Measurements from ENCODE around the gene ARHGAP40.

ARHGAP40 gene

GRCh38 chr20:38657390-38657789, 55.8 kb downstream of the ARHGAP40 start:
- DNase-seq, result no peak

DNA sequence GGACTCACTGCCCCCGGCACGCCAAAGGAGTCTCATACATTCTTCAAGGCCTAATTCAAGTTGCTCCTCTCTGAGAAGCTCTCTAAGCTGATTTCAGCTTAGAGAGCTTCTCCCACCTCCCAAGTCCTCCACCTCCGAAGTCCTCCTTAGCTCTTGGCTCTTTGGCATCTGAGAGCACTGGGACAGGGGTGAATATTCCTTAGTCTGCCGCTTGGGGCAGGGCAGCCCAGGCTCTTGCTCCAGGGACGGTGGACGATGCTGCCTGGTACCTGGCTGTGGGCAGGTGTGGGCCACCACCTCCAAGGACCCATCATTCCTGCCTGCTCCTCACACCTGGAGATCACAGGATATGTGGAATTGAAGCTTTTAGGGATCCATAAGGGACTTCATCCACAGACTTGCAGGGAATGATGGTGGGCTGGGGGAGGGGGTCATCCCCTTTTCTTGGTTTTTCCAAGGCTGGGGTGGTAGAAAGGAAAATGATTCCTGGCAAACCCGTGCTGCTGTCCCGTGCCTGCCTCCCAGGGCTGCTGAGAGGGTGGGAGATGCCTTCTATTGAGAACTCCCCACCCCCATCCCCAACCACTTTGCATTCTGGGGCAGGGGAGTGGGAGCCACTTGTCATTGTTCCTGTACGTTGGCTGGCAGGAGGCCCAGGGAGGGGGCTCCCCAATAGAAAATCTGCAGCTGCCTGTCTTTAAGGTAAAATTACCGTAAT, 57.4 kb downstream of the ARHGAP40 start:
- DNase-seq, result peak; percentile 12

DNA sequence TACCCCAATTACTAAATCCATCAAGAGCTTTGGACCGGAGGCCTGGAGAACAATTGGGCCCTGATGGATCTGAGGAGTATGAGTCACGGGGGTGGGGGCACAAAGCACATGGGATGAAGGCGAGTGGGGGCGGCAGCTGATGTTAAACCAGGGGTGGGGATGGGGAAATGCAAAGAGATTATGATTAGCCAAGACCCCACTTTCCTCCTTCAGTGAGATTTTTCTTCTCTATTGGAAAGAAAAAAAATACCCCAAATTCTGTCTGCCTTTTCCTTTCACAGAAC, 57.9 kb downstream of the ARHGAP40 start:
- DNase-seq, result no peak

- DNase-seq, result no peak
Observed at GRCh38 chr20:38660429-38660828, 58.8 kb downstream of the ARHGAP40 start.

DNA sequence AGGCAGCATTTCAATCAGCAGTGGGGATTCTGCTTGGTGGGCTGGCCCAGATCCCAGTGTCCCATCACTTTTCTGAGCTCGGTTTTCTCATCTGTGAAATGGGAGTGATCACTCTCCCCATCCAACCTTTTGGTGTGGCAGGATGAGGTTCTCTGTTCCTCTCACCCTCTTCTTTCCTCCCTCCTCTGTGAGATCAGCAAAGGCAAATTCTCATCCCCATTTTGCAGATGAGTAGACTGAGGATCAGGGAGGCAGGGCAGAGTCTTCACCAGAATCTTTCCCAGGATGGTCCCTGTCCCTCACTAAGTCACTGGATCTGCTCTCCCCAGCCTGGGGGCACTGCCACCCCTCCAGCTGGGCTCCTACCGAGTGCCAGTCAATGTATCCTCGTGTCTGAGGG, 62.1 kb downstream of the ARHGAP40 start:
- no peak for DNase-seq

DNA sequence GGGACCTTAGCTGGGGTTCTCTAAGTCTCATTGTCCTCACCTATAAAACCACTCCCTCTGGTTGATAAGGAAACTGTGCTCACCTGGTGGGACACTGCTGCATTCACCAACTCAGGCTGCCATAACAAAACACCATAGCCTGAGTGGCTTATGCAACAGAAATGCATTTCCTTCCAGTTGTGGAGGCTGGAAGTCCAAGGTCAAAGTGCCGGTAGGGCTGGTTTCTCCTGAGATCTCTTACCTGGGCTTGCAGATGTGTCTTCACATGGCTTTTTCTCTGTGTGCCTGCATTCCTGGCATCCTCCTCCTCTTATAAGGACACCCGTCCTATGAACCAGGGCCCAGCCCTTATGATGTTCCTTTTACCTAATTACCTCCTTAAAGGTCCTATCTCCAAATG, 62.7 kb downstream of the ARHGAP40 start:
- no peak for DNase-seq

GRCh38 chr20:38665094-38665493, 63.5 kb downstream of the ARHGAP40 start:
- no peak for DNase-seq

- DNase-seq, result no peak
Observed at GRCh38 chr20:38665506-38666285, 64.1 kb downstream of the ARHGAP40 start.

DNA sequence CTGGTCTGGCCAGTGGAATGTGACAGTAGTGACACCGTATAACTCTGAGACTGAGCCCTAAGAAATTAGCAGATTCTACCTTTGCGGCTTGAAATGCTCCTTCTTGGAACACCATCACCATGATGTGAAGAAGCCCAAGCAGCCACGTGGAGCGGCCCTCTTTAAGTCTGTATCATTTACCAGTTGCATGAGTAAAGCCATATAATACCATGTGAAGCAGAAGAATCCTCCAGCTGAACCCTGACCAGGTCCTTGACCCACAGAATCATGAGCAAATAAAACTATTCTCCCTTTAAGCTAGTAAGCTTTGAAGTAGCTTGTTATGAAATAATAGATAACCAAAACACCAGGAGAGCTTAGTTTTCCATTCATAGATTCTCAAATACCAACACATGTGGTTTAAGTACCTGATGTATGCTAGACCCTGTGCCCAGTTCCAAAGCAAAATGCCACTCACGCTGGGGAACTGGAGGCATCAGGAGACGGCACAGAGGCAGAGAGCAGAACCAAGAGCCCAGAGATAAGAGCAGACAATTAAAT, 65.9 kb downstream of the ARHGAP40 start:
- no peak for DNase-seq

GRCh38 chr20:38669688-38670087, 68.1 kb downstream of the ARHGAP40 start:
- no peak for DNase-seq

- no peak for DNase-seq
Observed at GRCh38 chr20:38670786-38671185, 69.2 kb downstream of the ARHGAP40 start.

GRCh38 chr20:38671186-38671585, 69.6 kb downstream of the ARHGAP40 start:
- no peak for DNase-seq

DNA sequence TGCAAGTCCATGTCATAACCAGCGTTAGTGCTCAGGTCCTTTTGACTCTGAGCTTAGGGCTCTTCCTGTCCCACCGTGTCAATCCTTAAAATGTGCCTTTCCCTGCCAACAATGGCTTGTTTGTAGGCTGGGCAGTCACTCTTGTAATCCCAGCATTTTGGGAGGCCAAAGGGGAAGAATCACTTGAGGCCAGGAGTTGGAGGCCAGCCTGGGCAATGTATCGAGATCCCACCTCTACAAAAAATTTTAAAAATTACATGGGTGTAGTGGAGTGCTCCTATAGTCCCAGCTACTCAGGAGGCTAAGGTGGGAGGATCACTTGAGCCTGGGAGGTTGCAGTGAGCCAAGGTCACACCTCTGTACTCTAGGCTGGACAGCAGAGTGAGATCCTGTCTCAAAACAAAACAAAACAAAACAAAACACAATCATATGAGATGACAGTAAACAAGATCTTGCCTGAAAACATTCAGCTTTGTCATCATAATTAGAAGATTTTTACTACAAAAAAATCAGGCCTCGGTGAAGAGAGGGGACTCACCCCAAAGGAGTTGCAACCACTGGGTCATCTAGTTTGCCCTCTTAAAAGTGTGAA, 70.2 kb downstream of the ARHGAP40 start:
- no peak for DNase-seq

GRCh38 chr20:38672504-38672903, 70.9 kb downstream of the ARHGAP40 start:
- no peak for DNase-seq

DNA sequence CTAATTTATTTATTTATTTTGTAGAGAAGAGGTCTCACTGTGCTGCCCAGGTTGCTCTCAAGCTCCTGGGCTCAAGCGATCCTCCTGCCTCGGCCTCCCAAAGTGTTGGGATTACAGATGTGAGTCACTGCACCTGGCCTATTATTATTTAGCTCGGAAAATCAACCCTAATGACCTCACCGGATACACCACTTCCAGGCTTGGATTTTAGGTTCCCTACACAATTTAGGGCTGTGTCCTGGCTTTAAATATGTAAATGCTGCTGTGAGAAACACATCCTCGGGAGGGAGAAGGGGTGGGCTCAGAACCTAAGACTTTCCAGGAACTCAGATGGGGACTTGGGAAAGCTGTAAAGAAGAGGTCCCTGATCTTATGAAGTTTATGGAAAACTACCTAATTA, 71.7 kb downstream of the ARHGAP40 start:
- DNase-seq, result no peak

DNA sequence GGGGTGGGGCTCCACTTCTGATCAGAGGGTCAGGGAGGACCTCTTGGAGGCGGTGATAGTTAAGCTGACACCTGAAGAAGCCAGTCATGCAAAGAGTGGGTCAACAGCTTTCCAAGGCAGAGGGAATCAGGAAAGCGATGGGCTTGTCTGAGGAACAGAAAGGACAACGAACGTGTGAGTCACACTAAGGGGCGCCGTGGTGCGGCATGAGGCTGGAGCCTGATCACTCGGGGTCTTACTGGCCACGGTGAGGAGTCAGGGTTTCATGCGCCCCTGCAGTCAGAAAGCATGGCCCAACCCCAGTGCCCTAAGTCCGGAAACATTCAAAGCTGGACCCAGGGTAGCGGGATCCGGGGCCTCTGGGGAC, 72.1 kb downstream of the ARHGAP40 start:
- DNase-seq, result no peak

- DNase-seq, result peak; percentile 14
Observed at GRCh38 chr20:38674092-38674764, 72.6 kb downstream of the ARHGAP40 start.

GRCh38 chr20:38674765-38675133, 73.1 kb downstream of the ARHGAP40 start:
- DNase-seq, result no peak

DNA sequence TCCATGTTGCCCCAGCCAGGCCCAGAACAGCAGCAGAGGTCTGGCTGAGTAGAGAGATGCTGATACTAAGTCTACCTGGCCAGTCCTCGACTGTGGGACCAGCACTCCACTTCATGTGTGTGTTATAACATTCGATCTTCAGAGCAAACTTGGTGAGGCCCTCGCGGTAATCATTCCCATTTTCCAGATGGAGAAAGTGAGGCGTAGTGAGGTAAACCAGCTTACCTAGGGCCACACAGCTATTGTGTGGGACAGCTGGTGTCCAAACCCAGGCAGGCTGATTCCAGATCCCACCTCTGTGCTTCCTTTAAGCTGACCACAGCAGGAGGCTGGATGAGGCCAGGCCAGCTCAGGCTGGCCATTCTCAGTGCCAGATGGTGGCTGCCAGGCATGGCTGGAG, 75.0 kb downstream of the ARHGAP40 start:
- no peak for DNase-seq

DNA sequence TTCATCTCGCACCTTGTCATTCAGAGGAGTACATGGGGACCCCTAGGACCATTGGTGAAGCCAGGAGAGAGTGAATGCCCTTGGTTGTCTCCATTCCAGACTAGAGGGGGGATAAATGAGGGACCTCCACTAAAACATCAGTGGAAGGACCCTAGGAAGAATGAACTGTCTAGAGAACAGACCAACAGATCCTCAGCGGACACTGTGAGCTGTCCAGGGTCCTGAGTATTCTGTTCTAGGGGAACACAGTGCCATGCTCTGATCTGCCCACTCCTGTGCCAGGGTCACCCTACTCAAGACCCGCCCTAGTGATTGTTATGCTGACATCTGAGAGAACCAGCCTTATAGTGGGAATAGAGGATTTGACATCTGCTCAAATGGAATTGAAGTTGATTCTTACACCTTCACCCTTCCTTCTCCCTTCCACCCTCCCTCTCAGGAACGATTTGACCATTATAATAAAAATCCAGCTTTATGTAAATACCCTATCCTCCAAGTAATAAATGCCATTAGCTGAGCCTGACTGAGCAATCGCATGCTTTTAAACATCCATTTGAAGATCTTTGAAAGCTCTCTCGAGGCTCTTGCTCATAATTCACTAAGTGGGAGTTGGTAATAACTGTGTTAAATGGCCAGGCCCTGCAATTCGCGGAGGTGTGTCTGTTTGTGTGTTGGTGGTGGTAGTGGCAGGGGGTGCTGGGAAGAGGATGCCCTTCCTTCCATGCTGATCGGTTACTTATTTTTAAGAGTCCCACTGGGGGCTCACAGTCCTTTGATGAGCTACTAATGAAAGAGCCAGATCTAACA, 79.1 kb downstream of the ARHGAP40 start:
- DNase-seq, result no peak

DNA sequence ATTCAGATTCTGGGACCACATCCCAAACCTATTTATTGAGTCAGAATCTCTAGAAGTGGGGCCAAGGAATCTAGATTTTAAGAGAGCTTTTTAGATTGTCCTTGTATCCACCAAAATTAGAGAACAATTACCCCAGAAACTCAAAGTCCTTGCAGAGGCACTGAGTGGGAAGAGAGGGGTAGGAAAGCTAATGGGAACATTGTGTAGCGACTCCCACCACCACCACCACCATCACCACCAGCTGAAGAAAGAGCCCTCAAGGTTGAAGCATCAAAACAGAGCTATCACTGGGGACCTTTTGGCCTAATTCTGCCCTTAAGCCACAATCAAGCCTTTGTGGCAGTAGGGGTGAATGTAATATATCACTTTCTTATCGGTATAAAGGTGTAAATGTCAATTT, 83.7 kb downstream of the ARHGAP40 start:
- no peak for DNase-seq

GRCh38 chr20:38685853-38686473, 84.4 kb downstream of the ARHGAP40 start:
- no peak for DNase-seq

Data from activated effector memory CD4-positive, alpha-beta T cell treated with Interleukin-2 at 50 U/mL for 16 hours (primary cell).